HG03280 (cell line): ENCODE data around the gene FANCL.
"Not testable (repeated sequence)": the region's sequence is repeated elsewhere in the genome, so short reads cannot be mapped to it uniquely, and the experiment has no call there.

Source experiments
- ATAC-seq: cut with Tn5 transposase; IDR thresholded peaks from one replicate; pipeline ENCODE4 v1.9.1; 2021; ENCODE audit warnings: mild to moderate bottlenecking, moderate library complexity; ENCODE audit not compliant: unreplicated experiment

The FANCL gene

GRCh38 chr2:58240670-58241545 is at the start of gene FANCL:
TSS of gene FANCL (minus strand) at chr2:58241325. CDS start at chr2:58241313, 12 bp downstream.
- ATAC-seq = peak; percentile 74

- no peak for ATAC-seq
Measured at GRCh38 chr2:58289029-58289428, 47.9 kb upstream of the FANCL start.

- ATAC-seq = no peak
Measured at GRCh38 chr2:58283931-58284330, 42.8 kb upstream of the FANCL start.

GRCh38 chr2:58275144-58275543 is 34.0 kb upstream of the FANCL start:
- ATAC-seq = not testable (repeated sequence)

GRCh38 chr2:58271826-58272225 is 30.7 kb upstream of the FANCL start:
- ATAC-seq = no peak

- ATAC-seq = no peak
Measured at GRCh38 chr2:58268685-58269084, 27.6 kb upstream of the FANCL start.

- ATAC-seq = no peak
Measured at GRCh38 chr2:58266211-58266610, 25.1 kb upstream of the FANCL start.

GRCh38 chr2:58261209-58261608 is 20.1 kb upstream of the FANCL start:
- ATAC-seq = no peak

GRCh38 chr2:58258456-58258855 is 17.3 kb upstream of the FANCL start:
- not testable (repeated sequence) for ATAC-seq

GRCh38 chr2:58251331-58252201 is 10.4 kb upstream of the FANCL start:
- ATAC-seq = not testable (repeated sequence)

GRCh38 chr2:58241546-58241864 is 380 bp upstream of the FANCL start:
- no peak for ATAC-seq

- ATAC-seq = no peak
Measured at GRCh38 chr2:58239243-58239925, 1.7 kb downstream of the FANCL start.

- no peak for ATAC-seq
Measured at GRCh38 chr2:58237741-58238140, 3.4 kb downstream of the FANCL start.

GRCh38 chr2:58235984-58236383 is 5.1 kb downstream of the FANCL start:
- no peak for ATAC-seq

- no peak for ATAC-seq
Measured at GRCh38 chr2:58235170-58235569, 6.0 kb downstream of the FANCL start.

GRCh38 chr2:58228299-58228698 is 12.8 kb downstream of the FANCL start:
- ATAC-seq = no peak

- ATAC-seq = no peak
Measured at GRCh38 chr2:58227171-58227917, 13.8 kb downstream of the FANCL start.

- ATAC-seq = no peak
Measured at GRCh38 chr2:58221909-58222308, 19.2 kb downstream of the FANCL start.

- ATAC-seq = no peak
Measured at GRCh38 chr2:58215429-58215828, 25.7 kb downstream of the FANCL start.

GRCh38 chr2:58210951-58211568 is 30.1 kb downstream of the FANCL start:
- ATAC-seq = not testable (repeated sequence)
